Left colon (tissue), 2 donors: ENCODE results near the gene ZNF488. TPM values are rescaled to one million over a fixed set of nuclear protein-coding genes. Genes with fewer than 3 reads are reported as not detected.

Source experiments
- ATAC-seq: fragments of 200-7000 bp; cut with Tn5 transposase; one replicate; pipeline ENCODE4 v1.9.1; 2020; ENCODE audit warnings: mild to moderate bottlenecking, moderate library complexity
- DNase-seq, 2 donors: peaks; one replicate each; pipeline ENCODE4 v3.0.0-alpha.2; 2020
- intact Hi-C, 2 donors: fragments of 100-400 bp; cut with DNase I in 1 of 2; cut with micrococcal nuclease in 1 of 2; formaldehyde crosslinking; loops; one replicate each; pipeline versions ENCODE4 v1.11.2 to v1.14.0; 2022; cut with DNase I, micrococcal nuclease
- total RNA-seq, 2 donors: library from RNA; stranded (reverse); fragmentation: NEBNext Ultra II Directional; extraction: Animal tissue kit (Norgen Biotek cat#: 25700); gene quantifications; one replicate each; pipeline ENCODE4 v1.2.1, GENCODE V29; 2021
- donor health status: DM: no; HTN: no; CAD: no.
- donor health status: DM: yes; HTN: yes; CAD: no.

Gene ZNF488
- total RNA-seq, 2 donors from 2014 or later, result 0.64 to 1.7 TPM

GRCh38 chr10:47339759-47340607, 44.1 kb downstream of the ZNF488 start:
- DNase-seq, result no peak
- ATAC-seq, result peak; percentile 92
- intact Hi-C loops, result no loop called here

GRCh38 chr10:47339186-47339735, 44.8 kb downstream of the ZNF488 start:
- intact Hi-C loops, result no loop called here
- no peak for DNase-seq

DNA sequence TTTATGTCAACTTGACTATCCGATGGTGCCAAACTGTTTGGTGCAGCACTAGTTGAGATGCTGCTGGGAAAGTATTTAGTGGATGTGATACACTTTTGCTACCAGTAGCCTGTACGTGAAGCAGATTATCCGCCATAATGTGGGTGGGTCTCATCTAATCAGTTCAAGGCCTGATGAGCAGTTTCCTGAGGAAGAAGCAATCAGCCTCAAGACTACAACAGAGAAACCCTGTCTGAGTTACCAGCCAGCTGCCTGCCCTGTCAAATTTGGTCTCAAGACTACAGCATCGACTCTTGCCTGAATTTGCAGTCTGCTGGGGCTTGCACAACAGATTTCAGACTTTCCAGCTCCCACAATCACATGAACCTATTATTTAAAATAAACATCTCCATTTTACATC, 46.8 kb downstream of the ZNF488 start:
- DNase-seq, result no peak
- ATAC-seq, result no peak
- intact Hi-C loops, result no loop called here

More at GRCh38 chr10:47339186-47339735, 44.8 kb downstream of the ZNF488 start:
- no peak for ATAC-seq

DNA sequence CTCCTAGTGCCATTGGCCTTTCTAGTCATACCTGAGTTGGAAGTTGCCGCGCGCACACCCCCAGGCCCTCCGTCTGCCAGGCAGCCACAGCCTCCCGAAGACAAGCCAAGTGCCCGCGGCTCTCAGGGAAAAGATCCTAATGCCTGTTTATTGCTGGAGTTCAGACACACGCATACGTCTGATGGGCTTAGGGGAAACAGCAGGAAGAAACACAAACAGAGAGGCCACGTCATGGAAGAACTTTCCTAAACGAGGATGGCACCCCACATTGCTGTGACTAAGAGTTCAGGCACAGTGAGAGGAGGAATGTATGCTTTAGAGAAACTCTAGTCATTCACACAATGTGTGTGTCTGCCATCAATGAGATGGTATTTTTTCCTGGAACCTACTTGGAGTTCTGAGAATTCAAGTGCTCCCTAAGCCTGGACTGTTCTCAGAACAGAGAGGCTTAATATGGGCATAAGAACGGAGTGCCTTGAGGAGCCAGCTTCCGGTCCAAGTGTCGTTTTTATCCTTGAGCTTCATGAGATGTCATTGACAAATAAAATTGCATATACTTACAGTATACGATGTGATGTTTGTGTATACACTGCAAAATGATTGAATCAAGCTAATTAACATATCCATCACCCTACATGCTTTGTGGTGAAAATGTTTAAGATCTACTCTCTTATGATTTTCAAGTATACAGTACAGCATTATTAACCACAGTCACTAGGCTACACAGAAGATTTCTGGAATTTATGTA, 47.5 kb downstream of the ZNF488 start:
- no peak for DNase-seq
- no peak for ATAC-seq
- intact Hi-C loops, result no loop called here

- no peak for ATAC-seq
- DNase-seq, result no peak
- intact Hi-C loops, result no loop called here
Measured at GRCh38 chr10:47335906-47336305, 48.2 kb downstream of the ZNF488 start.

DNA sequence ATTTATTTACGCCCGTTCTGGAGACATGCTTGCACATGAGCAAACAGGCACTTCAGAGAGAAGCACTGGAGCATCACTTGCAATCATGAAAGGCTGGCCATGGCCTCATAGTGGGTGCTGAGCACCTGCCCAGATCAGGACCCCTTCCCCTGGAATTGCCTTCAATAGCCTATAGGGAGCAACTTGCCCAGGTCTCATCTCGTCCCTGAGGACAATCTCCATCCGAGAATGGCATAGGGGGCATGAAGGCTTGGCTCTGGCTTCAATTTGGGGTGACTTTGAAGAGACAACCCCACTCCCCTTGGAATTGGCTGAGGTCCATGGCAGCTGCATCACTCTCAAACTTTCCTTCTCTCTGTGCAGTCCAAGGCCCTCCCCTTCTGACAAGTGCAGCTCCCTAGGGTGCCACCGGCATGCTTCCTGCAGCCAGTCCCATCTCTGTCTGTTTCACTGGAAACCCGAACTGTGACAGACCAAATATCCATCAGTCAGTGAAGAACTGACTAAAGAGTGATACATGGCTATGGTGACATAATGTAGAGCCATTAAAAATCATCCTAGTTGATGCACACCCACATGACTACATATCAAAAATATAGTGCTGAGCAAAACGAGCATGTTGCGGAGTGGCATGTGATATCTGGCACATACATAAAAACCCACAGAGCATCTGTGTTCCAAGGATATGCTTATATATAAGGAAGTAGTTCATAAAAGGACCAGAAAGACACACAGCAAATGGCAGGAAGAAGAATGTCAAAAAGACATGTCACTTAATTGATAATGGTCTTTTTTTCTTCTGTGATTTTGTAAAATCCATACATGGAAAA, 49.4 kb downstream of the ZNF488 start:
- intact Hi-C loops, result no loop called here
- ATAC-seq (no peak), DNase-seq (no peak)

DNA sequence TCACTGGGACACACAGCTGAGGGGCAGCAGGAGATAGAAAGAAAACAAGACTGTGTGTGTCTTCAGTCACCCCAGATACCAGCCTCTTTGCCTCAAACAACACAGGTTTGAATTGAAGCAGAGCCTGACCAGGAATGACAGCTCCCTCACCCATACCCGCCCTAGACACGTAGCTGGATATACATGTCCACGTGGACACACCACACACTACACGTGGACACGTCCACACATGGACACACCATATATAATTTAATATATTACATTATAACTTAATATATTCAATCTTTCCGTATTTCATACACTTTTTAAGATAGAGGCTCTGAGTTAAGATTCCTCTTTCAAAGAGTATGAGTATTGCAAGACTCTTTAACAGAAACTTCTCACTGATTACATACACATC, 50.6 kb downstream of the ZNF488 start:
- DNase-seq, result no peak
- intact Hi-C loops, result no loop called here

DNA sequence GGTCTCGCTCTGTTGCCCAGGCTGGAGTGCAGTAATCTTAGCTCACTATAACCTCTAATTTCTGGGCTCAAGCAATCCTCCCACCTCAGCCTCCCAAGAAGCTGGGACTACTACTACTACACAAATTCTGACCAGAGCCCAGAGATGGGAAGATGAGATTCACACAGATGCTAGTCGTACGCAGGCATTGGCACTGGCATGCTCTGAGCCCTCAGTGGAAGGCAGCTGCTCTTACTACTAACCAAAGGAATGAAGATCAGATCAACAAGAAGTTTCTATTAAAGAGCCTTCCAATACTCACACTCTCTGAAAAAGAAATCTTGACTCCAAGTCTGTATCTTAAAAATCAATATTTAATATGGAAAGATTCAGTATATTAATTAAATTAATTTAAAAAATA, 51.1 kb downstream of the ZNF488 start:
- DNase-seq (no peak), ATAC-seq (no peak)
- intact Hi-C loops, result no loop called here

More for the DNA sequence above, 50.6 kb downstream of the ZNF488 start:
- no peak for ATAC-seq

DNA sequence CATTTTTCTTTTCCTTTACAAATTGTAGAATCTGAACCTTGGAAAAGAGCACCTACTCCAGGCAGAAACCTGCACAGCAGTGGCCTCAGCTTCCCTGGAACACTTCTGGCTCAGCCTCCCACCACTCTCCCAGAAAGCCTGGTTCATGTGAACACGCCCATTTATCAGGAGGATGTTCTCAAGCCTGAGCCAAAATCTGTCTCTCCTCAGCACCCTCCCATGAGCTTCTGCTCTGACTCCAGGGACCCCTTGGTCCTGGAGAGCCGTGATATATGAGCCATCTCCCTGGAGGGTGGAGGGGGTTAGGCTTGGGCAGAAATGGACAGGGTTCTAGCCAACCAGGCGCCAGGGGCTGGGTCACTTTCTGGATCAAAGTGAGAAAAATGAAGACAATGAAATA, 51.7 kb downstream of the ZNF488 start:
- ATAC-seq (no peak), DNase-seq (no peak)
- intact Hi-C loops, result no loop called here

DNA sequence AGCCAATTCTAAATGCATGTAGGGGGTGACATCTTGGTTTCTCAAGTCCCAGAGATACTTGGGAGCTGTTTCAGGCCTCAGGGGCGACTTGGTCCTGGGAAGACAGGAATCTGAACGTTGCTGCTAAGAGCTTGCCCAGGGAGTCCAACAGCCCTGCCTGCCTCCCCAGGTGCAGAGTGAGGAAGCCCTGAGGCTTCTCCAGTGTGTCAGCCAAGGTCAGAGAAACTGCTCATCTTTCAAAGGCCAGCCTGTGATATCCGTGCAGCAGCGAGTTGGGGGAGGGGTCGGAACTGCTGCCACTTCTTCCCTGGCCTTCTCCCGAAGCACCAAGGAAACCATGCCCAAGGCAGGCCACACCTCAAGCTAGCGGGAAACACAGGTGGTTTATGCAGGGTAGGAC, 52.1 kb downstream of the ZNF488 start:
- DNase-seq (no peak), ATAC-seq (no peak)

DNA sequence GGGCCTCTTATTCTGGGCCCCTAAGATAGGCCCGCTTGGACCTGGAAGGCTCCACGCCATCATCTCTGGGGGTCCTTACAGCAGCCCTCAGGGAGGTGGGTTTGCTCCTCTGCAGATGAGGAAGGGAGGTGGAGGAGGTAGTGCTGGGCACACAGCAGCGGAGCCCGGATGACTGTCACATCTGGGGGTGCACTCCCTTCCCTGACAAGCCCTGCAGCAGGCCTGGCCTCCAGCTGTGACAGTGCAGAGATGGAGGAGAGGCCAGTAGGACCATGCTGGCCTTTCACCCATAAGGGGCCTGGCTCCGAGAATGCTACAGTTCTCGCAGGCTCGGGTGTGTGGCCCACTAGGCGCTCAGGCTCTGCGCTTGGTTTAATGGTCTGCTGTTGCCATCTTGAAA, 52.6 kb downstream of the ZNF488 start:
- DNase-seq (no peak), ATAC-seq (no peak)
- intact Hi-C loops, result no loop called here

More for the DNA sequence above, 52.1 kb downstream of the ZNF488 start:
- intact Hi-C loops, result no loop called here

GRCh38 chr10:47330804-47331203, 53.3 kb downstream of the ZNF488 start:
- ATAC-seq, result peak; percentile 100
- peak; percentile 87 to 88 for DNase-seq
- intact Hi-C loops, result no loop called here

GRCh38 chr10:47330366-47330765, 53.7 kb downstream of the ZNF488 start:
- DNase-seq, result no peak
- ATAC-seq, result no peak

DNA sequence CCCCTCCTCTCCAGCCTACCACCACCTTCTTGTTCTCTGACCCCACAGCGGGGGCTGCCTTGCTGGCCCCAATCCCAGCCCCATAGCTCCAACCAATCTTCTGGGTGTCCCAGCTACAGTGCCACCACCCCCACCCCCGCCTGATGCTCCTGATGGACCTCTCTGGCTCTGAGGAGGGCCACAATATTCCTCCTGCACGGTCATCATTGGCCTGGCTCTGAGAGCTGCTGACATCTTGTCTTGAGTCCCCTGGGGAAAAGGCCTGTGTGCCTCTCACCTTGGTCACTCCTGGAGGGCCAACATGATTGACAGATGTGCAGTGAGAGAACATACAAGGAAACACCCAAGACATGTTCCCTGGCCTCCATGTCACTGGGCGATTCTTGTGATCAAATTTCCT, 54.2 kb downstream of the ZNF488 start:
- intact Hi-C loops, result no loop called here
- DNase-seq, result no peak
- no peak for ATAC-seq

More at GRCh38 chr10:47330366-47330765, 53.7 kb downstream of the ZNF488 start:
- intact Hi-C loops, result no loop called here

- DNase-seq (no peak), ATAC-seq (no peak)
- intact Hi-C loops, result no loop called here
Measured at GRCh38 chr10:47326927-47327330, 57.2 kb downstream of the ZNF488 start.

GRCh38 chr10:47326306-47326926, 57.7 kb downstream of the ZNF488 start:
- no peak for ATAC-seq
- DNase-seq, result no peak
- intact Hi-C loops, result no loop called here

DNA sequence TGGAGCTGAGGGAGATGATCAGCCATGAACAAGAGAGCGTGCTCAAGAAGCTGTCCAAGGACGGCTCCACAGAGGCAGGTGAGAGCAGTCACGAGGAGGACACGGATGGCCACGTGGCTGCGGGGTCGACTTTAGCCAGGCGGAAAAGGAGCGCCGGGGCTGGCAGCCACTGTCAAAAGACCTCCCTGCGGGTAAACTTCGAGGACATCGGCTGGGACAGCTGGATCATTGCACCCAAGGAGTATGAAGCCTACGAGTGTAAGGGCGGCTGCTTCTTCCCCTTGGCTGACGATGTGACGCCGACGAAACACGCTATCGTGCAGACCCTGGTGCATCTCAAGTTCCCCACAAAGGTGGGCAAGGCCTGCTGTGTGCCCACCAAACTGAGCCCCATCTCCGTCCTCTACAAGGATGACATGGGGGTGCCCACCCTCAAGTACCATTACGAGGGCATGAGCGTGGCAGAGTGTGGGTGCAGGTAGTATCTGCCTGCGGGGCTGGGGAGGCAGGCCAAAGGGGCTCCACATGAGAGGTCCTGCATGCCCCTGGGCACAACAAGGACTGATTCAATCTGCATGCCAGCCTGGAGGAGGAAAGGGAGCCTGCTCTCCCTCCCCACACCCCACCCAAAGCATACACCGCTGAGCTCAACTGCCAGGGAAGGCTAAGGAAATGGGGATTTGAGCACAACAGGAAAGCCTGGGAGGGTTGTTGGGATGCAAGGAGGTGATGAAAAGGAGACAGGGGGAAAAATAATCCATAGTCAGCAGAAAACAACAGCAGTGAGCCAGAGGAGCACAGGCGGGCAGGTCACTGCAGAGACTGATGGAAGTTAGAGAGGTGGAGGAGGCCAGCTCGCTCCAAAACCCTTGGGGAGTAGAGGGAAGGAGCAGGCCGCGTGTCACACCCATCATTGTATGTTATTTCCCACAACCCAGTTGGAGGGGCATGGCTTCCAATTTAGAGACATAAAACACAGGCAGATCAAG, 58.5 kb downstream of the ZNF488 start:
- no peak for DNase-seq
- no peak for ATAC-seq
- intact Hi-C loops, result no loop called here
